GM12872 (cell line): ENCODE results near the gene HCFC1.

Experiments
- TF ChIP-seq, protein P1 (sequence below): IDR thresholded peaks from 3 replicates; pipeline ENCODE4 v1.5.1; 2011; ENCODE audit warnings: low read depth, mild to moderate bottlenecking, low read length, moderate library complexity; ENCODE audit not compliant: insufficient read depth

HCFC1 gene

DNA sequence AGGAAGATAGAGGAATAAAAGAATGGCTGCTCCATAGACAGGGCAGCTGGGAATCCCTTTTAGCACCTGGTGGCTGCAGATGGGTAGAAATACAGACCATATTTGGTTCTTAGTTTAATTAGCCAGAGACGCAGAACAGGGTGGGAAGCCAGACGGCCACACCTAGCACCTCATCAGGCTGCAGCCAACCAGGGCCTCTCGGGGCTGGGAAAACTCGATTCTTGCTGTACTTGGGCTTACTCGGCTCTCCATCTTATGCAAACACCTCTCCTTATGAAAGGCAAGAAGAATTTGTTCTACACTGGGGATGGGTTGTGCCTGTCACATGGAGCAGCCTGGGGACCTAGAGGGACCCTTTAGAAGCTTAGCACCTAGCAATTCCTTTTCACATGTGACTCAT lies 28.4 kb upstream of the HCFC1 start:
- TF ChIP-seq, protein P1, sequence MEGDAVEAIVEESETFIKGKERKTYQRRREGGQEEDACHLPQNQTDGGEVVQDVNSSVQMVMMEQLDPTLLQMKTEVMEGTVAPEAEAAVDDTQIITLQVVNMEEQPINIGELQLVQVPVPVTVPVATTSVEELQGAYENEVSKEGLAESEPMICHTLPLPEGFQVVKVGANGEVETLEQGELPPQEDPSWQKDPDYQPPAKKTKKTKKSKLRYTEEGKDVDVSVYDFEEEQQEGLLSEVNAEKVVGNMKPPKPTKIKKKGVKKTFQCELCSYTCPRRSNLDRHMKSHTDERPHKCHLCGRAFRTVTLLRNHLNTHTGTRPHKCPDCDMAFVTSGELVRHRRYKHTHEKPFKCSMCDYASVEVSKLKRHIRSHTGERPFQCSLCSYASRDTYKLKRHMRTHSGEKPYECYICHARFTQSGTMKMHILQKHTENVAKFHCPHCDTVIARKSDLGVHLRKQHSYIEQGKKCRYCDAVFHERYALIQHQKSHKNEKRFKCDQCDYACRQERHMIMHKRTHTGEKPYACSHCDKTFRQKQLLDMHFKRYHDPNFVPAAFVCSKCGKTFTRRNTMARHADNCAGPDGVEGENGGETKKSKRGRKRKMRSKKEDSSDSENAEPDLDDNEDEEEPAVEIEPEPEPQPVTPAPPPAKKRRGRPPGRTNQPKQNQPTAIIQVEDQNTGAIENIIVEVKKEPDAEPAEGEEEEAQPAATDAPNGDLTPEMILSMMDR = no peak

DNA sequence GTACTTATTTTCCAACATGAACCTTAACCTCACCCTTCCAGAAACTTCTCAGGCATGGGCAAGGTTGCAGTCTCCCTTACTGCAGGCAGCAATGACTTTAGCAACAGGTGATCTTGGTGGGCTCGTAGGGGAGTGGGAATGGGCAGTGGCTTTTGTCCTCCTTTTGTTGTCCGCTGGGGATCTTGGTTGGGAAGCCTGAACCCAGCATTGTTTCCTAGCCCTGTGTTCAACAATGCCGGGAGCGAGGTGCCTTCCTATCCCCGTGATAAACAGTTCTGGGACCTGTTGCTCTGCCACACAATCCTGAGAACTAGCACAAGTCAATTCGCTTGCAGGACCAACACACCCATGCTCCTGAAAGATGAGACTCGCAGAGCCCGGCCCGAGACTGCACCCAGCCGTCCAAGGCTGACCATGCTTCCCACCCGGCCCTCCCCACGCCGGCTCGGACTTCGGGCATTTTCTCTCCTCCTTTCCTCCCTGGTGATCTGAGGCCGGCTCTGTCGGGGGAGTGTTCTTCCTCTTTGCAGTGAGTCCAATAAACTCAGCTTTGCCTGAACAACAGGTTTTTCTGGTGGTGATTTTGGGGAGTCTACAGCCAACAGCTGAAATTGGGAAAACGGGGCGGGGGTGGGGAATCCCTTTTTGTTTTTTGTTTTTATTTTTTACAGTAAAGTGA lies 27.9 kb upstream of the HCFC1 start:
- TF ChIP-seq, protein P1 = no peak

DNA sequence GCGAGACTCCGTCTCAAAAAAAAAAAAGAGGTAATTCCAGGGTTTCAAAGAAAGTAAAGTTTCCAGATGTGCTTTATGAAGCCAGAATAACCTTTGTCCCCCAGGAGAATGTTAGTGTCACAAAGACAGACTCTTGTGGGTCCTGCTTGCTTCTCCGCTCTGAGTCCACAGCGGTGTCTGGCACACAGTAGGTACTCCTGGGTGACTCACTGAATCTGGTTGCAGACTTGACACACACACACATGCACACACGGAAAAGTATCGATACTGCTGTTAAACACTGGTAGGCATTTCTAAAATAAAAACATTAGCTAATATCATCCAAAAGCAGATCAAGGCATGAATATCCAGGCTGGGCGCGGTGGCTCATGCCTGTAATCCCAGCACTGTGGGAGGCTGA lies 23.9 kb upstream of the HCFC1 start:
- TF ChIP-seq, protein P1 = no peak

DNA sequence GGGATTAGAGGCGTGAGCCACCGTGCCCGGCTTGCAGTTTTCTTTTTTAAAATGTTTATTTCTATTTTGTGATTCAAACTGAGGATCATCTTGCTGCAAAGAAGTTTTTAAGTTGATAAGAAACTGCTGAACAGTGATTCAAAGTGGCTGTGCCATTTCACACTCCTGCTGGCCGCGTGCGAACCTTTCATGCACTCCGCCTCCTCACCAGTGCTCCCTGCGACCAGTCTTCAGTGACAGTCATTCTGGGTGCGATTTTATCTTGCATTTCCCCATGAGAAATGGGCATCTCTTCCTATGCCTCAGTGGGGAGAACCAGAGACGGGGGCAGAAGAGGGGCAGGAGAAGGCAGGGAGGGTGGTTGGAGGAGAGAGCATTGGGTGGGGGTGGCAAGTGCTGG lies 22.4 kb upstream of the HCFC1 start:
- TF ChIP-seq, protein P1 = no peak

DNA sequence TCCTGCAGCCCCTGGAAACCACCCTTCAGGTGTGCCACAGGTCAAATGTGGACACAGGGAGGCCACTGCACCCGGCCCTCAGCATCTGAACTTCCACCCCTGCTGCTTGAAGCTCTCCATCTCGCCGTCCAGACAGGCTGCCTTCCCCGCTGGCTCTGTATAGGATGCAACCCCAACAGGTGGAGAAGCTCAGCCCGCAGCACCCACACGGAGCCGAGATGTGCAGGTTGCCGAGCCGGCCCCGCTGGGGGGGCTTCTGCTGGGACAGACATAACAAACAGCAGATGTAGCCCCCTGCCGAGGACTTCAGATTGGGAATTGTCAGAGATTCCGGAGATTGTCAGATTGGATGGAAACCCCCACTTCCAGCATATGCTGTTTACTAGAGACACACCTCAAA lies 21.5 kb upstream of the HCFC1 start:
- TF ChIP-seq, protein P1 = no peak

DNA sequence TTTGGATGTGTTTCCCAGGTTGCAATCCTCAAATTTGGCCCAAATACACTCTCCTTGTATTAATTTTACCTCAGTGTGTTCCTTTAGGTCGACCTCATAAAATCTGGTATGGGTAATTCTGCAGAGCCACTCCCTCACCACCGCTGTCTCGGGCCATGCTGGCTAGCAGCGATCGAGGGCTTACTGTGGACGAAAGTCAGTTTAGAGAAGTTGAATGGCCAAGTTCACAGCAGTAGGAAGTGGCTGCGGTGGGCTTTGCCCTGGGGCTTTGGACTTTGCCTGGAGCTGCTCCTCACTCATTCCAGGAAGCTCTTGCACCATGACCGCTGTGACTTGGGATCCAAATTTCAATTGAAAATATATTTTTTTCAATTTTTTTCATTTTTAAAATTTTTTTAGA lies 20.6 kb upstream of the HCFC1 start:
- TF ChIP-seq, protein P1 = no peak

DNA sequence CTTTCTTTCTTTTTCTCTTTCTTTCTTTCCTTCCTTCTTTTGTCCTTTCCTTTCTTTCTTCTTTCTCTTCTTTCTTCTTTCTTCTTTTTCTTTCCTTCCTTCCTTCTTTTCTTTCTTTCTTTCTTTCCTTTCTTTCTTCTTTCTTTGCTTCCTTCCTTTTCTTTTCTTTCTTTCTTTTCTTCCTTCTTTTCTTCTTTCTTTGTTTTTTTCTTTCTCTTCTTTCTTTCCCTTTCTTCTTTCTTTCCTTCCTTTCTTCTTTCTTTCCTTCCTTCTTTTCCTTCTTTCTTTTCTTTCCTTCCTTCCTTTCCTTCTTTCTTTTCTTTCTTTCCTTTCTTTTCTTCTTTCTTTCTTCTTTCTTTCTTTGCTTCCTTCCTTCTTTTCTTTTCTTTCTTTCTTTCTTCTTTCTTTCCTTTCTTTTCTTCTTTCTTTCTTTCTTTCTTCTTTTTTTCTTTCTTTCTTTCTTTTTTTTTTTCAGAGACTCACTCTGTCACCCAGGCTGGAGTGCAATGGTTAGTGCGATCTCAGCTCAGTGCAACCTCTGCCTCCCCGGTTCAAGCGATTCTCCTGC lies 19.5 kb upstream of the HCFC1 start:
- TF ChIP-seq, protein P1 = no peak
